HG02943 (cell line): Measurements from ENCODE around the gene ZC3H8.
A peak's percentile ranks its signal among the peaks of the same experiment; 100 is the strongest.
"Not testable (repeated sequence)": the region's sequence is repeated elsewhere in the genome, so short reads cannot be mapped to it uniquely, and the experiment has no call there.

Experiments used
- ATAC-seq: cut with Tn5 transposase; IDR thresholded peaks from one replicate; pipeline ENCODE4 v1.9.1; 2021; ENCODE audit warnings: mild to moderate bottlenecking, low read depth, moderate library complexity; ENCODE audit not compliant: unreplicated experiment

The ZC3H8 gene

DNA sequence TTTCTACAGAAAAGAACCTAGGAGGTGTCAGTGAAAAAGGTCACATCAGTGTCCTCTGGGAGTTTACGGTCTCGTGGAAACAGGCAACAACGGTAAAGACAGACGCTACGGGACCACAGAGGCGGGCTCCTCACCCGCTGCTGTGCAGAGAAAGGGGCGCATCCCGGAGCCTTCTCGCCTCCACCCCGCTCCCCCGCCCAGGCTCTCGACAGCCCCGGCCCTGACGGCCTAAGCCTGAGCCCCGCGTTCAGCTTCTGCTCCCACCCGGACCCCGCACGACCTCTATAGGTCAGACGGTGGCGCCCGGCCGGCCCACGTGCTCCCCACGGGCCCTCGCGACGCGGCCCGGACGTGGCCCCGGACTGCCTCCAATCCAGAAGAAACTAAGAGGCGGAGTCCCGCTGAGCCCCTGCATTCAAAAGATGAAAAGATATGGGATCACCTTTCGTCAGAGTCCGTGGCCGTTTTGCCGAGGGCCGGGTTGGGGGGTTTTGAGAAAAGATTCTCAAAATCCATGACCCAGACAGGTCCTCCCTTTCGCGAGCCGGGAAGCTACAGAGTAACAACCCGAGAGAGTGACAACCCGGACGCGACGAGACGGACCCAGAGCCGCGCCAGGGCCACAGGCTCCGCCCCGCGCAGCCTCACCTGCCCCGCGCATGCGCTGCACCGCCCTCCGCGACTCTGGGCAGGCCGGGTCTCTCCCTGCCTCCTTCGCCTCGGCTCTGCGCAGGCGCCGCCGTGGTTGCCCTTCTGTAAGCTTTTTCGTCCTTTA, at the start of gene ZC3H8:
Gene ZC3H8, minus strand, starts transcription at position 577 of the 775 bp plus-strand sequence. Its CDS starts 61 bp downstream, at position 516.
- peak; percentile 87 for ATAC-seq

DNA sequence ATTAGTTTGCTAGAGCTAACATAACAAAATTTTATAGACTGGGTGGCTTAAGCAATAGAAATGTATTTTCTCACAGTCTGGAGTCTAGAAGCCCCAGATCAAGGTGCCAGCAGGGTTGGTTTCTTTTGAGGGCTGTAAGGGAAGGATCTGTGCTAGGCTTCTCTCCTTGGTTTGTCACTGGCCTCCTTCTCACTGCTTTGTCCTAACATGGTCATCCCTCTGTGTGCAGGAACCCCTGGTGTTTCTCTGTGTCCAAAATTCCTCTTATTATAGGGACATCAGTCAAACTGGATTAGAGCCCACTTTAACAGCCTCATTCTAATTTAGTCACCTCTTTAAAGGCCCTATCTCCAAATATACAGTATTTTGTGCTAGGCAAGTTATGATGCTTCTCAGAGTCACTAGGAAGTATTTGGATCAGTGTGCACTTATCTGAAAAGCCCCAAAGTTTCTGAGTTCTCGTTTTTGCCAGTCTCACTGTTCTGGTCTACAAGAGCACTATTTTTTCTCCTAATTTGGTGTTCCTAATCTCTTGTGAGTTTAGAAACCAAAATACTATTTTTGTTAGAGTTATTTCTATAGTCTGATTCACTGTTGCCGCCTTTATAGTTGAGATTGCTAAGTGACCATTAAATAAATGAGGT, 49.6 kb upstream of the ZC3H8 start:
- ATAC-seq, result no peak

DNA sequence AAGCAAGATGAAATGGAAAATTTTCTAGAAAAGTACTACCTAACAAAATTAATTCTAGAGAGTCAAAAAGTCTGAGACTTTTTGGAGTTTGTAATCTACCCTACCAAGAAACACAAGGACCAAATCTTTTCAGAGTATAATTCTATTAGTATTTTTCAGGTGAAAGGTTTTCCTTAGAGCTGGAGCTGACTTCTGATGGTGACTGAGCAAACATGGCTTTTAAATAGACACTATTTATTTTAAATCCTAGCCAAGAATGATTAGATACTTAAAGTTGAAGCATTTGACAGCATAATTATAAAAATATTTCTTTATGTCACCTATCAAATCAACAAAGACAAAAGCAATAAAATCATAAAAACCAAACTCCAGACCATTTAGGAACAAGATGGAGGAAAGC, 47.1 kb upstream of the ZC3H8 start:
- no peak for ATAC-seq

DNA sequence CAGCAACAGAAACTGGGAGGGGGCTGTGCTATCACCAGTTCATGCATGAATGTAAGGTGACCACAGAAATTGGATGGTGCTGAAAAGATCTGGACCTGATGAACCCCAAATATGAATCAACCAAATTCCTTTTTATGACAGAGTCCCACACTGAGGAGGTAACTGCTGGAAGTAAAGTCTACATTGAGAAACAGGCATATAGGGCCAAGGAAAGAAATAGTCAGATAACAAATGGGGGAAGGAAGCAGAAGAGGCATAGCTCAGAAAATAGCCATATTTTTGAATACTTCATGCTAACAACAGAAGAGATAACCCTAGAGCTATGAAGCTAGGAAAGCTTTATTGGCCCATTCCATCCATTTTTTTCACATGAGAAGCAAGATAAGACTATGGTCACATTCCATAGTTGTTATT, 46.3 kb upstream of the ZC3H8 start:
- ATAC-seq, result no peak

DNA sequence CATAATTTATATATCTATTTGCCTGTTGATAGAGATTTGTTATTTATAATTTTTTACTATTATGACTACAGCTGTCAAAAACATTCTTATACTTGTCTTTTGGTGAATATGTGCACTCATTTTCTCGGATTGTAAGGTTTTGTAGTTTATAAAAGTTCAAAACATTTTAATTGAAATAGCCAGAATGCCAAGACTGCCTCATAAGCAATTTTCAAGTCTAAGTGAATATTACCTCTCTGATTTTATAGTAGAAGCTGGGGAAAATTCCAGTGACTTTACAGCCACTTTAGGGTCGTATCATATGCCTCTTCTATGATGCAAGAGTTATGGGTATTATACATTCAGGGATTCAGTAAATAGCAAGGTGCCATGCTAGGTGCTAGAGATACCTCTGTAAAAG, 41.6 kb upstream of the ZC3H8 start:
- ATAC-seq, result no peak

DNA sequence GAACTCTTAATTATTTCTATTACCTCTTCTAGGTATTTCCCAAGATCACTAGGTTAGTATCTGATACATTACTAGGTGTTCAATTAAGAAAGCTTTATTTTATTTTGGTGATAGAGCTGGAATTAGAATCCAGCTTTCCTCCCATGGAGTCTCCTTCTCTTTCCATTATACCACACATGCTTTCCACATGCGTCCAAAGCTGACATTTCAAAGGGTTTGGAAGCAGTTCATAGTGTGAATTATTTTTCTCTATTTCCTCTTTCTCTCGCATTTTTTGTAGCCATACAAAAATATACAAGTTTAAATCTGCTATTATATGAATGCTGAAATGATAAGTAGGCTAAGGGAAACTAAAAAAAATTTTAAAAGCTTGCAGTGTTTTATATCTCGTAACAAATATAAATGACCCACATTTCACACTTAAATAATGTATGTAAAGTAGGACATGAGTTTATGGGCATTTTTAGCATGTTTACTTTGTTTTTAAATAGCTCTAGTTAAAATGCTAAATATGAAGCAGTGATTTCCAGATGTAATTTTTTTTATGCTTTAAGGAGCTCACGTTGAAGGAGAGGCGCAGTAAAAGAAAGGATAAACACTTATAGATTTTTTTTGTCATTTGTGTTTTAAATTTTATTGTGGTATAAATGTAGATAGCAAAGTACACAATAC, 40.7 kb upstream of the ZC3H8 start:
- ATAC-seq, result no peak

DNA sequence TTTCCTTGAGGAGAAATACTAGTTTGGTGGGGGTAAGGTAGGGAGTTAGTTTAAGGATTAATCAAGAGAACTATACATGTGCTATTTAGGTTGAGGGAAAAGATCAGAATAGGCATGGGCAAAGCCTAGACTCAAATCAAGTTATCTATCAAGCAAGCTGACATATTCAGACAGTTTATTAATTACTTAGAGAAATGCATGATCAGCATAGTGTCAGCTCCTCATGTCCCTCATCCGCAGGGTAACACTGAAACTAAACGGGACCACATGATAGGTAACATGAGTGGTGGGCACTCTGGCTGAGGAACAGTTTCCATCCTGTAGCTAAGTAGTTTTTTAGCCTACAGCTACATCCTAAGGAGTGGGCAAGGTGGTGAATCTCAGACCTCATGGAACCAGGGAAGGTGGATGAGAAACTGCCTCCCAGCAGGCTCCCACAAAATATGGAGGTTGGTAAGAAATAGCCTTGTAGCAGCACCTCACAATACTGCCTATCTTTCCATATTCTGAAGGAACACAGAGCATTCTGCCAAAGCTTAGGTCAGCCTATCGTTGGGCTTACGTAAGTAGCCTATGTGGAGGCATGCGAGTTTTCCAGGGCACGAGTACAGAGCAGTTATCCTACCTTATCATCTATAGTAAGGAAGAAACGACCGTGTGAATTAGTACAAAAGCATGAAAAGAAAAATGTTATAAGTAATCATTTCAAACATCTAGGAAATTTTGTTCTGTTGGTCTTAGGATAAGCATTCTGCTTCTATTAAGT, 39.0 kb upstream of the ZC3H8 start:
- no peak for ATAC-seq

DNA sequence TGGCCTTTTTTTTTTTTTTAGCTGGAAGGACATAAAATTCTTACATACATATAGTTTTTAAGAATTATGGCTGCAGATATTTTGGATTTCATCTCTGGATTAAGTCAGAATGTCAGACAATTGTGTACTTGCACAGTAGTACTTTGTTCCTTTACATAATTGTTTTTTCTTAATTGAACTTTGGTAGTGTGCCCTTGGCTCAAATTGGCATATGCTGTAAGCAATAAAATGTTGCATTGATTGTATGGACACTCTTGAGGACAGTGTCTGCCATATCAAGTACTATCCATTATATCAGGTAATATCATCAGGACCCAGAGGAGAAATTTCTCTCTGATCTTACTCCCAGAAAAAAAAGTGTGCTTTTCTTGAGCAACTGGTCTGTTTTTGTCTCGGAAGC, 35.8 kb upstream of the ZC3H8 start:
- ATAC-seq, result no peak

DNA sequence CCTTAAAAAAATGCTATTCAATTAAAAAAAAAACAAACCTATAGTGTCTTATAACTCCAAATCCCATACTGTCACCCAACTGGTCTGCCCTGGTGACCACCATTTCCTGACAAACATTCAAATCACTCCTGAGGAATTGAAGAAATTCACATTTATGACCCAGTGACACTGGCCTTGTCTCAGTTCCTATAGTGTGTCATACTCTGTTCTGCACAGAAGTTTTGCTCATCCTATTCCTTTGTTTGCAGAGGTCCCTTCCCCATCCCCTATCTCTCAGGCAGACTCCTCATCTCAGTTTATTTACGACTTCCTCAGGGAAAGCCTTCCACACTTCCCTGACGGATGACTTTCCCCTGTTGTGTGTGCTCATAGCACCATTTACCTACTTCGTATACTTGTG, 35.2 kb upstream of the ZC3H8 start:
- no peak for ATAC-seq

DNA sequence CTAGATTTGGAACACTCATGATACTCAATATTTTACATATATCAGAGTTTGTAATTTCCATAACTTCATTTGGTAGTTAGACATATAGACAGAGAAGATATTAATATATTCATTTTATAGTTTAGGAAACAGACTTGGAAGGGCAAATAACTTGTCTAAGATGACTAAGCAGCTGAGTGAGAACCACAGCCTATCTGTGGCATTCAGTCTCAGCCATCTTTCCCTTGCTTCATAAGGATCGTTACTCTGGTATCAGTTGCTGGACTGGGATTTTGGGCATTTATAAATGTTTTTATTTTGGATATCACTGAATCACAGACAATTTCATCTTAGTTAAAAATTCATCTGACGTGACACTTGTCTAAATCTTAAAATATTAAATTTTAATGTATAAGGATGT, 28.7 kb upstream of the ZC3H8 start:
- not testable (repeated sequence) for ATAC-seq

DNA sequence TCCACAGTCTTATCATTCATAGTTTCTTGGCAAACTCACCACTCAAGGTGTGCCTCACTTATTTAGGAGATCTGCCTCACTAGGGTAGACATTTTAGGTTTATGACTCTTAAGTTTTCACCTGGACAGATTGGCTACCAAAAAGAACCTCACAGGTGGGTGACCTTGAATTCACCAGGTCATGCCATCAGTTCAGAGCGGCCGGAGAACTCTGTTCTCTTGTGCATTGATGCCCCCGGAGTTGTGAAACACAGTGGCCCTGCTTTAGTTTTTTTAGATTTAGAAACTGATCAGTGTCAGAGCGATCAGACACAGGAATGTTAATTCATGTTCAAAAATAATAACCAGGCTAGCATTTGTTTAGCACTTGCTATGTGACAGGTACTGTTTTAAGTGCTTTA, 27.2 kb upstream of the ZC3H8 start:
- ATAC-seq, result not testable (repeated sequence)

DNA sequence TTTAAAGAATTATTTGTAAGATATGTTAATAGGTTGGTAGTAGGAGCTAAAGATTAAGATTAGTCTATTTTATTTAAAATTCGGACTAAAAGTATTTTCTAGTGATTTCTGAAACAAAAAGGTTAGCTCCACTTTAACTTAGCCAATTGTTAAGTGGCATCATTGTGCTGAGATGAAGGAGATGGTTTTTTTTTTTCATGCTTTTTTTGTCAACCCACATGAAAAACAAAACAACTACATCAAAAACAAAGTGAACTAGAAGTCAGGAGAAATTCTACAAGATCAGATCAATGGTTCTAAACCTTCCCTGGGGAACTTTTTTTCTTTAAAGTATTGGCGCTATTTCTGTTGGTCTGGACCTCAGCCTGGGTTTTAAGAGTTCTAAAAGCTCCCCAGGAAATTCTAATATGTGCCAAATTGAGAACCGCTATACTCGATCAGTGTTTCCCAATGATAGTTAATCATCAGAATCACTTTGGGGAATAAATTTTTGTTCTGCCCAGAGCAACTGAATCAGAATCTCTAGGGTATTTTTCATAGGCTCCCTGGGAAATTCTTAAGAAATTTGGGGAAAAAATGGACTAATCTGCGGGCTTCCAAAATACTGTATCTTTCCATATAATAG, 22.9 kb upstream of the ZC3H8 start:
- ATAC-seq, result no peak

DNA sequence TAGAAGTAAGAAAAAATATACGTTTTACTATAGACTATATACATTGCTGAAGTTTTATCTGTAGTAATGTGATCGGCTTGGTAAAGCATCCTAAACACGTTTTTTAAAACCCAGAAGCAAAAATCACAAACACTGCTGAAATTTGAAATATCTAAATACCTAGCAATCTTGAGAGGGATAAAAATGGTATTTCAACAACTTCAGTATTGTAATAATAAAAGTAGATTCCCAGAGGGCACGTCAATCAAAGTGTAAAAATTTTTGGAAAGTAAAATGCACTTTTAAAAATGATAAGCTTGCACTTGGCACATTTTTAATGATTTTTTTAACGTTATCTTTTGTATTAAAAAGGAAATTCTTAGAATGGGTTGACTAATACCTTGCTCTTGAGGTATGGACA, 22.1 kb upstream of the ZC3H8 start:
- ATAC-seq, result no peak

DNA sequence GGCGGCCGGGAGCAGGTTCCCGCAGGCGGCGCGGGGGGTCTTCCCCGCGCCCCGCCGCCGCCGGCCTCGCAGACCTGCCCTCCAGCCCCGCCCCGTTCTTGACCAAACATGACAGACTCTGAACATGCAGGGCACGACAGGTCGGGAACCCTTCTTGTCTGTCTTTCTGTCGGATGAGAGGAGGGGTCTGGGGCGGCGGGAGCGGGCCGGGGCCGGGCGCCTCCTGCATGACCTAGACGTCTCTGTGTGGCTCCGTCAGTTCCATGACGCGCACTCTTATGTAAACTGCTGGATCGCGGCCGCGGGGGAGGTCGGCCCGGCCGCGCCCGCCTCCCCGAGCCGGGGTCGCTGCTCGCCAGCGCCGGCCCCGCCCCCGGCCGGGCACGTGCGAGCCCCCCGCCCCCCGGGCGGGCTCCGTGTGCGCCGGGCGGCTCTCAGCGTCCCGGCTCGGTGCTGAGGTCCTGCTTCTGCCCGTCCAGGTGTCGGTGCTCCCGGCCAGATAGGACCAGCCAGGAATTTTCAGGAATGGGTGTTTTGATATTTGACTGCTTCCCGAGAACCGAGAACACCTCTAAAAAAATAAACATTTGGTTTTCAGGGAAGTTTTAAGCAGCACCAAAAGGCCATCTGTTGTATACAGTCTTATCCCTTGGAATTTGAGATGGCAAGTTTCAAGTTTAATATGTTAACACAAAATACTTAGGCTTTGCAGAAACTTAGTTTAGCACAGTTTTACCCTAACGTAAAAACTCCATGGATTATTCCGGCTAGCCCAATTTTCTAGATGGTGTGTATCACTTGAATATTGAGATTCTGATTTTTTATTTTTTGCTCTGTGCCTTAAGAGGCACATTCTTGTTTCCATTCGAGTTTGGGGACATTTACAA, 21.3 kb upstream of the ZC3H8 start:
- ATAC-seq, result peak; percentile 45

DNA sequence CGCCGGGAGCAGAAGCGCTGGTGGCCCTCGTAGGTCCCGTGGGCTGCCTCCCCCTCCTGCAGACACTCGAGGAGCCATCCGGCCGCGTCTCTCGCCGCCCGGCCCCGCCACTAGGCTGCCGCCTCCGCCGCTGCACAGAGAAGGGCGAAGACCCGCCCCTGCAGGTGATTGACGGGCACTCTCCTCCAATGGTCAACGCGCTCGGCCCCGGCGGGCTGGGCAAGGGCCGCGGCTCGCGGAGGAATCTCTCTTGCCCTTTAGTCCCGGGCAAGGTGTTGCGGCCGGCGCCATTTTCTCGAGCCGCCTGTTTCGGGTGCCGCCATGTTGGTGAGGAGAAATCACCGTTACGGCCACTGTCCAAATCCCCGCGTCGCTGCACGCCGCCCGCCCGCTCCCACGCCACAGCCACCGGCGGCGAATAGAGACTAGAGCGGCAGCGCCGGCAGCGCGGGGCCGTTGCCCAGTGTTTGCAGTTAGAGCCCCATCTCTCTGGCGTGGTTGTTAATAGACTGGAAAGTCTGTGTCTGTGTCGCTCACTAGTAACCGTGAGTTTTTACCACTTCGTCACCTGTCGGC, 20.6 kb upstream of the ZC3H8 start, which contains the start of gene ZC3H6:
Gene ZC3H6, plus strand, starts transcription at position 287 of the 576 bp plus-strand sequence. CDS start 398 bp downstream, outside the sequence.
- ATAC-seq, result peak; percentile 94

DNA sequence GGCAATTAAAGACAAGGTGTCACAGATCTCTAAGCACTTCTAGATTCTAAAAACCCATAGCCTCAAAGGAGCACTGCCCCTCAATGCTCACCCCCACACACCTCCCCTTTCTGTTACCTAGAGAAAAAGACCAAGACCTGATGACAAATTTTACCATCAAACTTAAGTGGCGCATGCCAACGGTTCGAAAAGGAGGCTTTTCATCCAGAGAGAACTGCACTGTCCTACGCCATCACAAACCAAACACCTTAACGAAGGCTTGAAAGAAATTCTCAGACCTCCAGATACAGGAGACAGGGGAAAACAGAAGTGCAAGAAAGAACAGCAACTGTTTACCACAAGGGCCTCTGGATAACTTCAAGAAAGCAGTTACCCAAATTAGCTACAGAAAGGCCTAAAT, 18.5 kb upstream of the ZC3H8 start:
- no peak for ATAC-seq

DNA sequence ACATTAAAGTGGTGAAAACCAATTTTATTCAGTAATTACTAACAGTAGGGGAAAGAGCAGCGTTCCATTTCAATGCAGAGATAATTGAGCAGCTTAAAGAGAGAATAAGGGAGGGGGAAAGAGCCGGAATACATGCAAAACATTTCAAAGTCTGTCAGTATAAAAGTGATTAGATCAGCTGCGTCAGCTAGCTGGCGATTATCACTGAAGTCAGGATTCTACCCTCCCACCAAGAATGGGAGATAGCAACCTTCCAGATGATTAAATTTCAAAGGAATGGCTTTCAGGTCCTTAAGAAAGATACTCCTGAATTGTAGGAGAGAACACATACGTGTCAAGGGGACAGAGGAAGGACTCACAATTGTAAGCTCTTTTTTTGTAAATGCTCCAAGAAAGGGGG, 17.8 kb upstream of the ZC3H8 start:
- no peak for ATAC-seq

DNA sequence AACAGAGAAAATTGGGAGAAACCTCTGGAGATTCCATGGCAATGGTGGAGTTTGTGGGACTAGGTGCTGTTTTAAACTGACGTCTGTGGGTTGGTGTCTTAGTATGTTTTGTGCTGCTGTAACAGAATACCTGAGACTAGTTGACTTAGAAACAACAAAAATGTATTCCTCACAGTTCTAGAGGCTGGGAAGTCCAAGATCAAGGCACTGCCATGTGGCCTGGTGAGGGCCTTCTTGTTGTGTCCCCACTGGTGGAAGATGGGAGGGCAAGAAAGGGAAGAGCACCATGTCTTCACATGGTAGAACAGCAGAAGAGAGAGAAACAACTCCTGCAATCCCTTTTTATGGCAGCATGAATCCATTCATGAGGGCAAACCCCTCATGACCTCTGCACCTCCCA, 13.7 kb upstream of the ZC3H8 start:
- no peak for ATAC-seq

DNA sequence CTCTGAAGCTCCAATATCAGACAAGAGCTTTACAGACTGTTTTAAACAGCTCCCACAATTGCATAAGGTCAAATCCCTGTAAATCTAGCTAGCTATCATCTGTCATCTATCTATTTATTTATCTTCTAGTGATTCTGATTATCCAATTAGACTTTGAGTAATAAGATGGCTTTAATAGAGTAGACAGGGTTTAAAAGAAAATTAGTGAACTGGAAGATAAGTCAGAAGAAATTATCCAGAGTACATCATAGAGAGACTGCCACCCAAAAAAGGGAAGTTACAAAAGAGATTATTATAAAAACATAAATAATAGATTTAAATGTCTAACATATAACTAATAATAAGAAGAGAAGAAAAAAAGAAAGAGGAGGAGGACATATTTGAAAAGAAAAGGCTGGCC, 8.0 kb upstream of the ZC3H8 start:
- no peak for ATAC-seq
